Osteocyte (in vitro differentiated cells): Measurements from ENCODE around the gene EVI5L. TPM values are rescaled to one million over a fixed set of nuclear protein-coding genes. Genes with fewer than 3 reads are reported as not detected.
A peak's percentile ranks its signal among the peaks of the same experiment; 100 is the strongest.

Source experiments
- DNase-seq: peaks from one replicate; pipeline ENCODE4 v3.0.0; 2021; ENCODE audit warnings: mixed read lengths; ENCODE audit not compliant: unreplicated experiment; ENCODE audit errors: extremely low spot score
- H3K27ac Mint-ChIP-seq: one replicate; pipeline ENCODE4 v1.8.0; 2021; ENCODE audit warnings: mild to moderate bottlenecking, mixed read lengths; ENCODE audit not compliant: unreplicated experiment
- H3K27me3 Mint-ChIP-seq: one replicate; pipeline ENCODE4 v1.8.0; 2021; ENCODE audit warnings: mixed read lengths; ENCODE audit not compliant: unreplicated experiment
- H3K36me3 Mint-ChIP-seq: one replicate; pipeline ENCODE4 v1.8.0; 2021; ENCODE audit warnings: mixed read lengths; ENCODE audit not compliant: unreplicated experiment
- H3K4me1 Mint-ChIP-seq: one replicate; pipeline ENCODE4 v1.8.0; 2021; ENCODE audit warnings: mixed read lengths; ENCODE audit not compliant: unreplicated experiment
- H3K4me3 Mint-ChIP-seq: one replicate; pipeline ENCODE4 v1.8.0; 2021; ENCODE audit warnings: mild to moderate bottlenecking, moderate library complexity, mixed read lengths; ENCODE audit not compliant: unreplicated experiment
- H3K9me3 Mint-ChIP-seq: one replicate; pipeline ENCODE4 v1.8.0; 2021; ENCODE audit warnings: mixed read lengths; ENCODE audit not compliant: unreplicated experiment
- total RNA-seq: library from RNA; stranded (reverse); gene quantifications from 2 replicates; pipeline ENCODE4 v1.2.1, GENCODE V29; 2021
- TF ChIP-seq, protein P1 (sequence below): fragments of 200-600 bp; sonication (generic); IDR thresholded peaks from 2 replicates; pipeline ENCODE4 v1.5.0; 2021; ENCODE audit warnings: antibody characterized with exemption, mild to moderate bottlenecking, moderate library complexity

The EVI5L gene
- total RNA-seq, 1 donor from 2014 or later, result 27.6 TPM

DNA sequence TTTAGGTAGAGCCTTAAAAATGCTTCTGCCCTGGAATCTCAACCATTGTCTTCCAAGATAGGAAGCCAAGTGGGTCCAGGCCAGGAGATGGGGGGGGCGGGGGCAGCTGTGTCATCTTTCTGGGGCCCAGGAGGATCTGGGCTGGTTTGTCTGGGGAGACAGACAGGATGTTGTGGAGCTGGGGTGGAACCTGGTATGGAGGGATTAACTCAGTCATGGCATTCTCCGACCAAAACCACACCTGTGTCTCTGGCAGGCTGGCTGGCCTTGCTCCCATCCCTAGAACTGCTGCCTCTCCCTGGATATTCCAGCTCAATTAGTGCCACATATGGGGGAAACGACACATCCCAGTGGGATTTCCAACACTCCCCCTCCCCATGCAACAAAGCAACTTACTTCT lies 70.9 kb downstream of the EVI5L start:
- DNase-seq, result no peak

DNA sequence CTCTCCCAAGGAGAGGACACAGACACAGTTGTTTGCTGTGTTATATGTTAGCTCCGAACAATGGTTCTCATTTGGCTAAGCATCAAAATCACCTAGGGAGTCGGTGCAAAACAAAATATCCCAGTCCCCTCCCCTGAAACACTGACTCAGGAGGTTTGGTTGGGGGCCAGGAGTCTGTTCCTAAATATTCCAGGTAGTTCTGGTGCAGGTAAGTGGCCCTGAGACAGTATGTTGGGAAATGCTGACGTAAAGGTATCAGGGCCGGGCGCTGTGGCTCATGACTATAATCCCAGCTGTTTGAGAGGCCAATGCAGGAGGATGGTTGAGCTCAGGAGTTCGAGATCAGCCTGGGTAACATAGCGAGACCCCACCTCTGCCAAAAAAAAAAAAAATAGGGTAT lies 71.3 kb downstream of the EVI5L start:
- Mint-ChIP-seq H3K36me3 (peaks cover 5% of the 10 kb centered on the region), H3K4me1 (peaks cover 26% of the 10 kb centered on the region), H3K27me3 (no peaks in the 10 kb centered on the region), H3K9me3 (no peaks in the 10 kb centered on the region), H3K4me3 (no peak overlapping the region), H3K27ac (no peak overlapping the region)
- DNase-seq, result no peak
- TF ChIP-seq, protein P1, sequence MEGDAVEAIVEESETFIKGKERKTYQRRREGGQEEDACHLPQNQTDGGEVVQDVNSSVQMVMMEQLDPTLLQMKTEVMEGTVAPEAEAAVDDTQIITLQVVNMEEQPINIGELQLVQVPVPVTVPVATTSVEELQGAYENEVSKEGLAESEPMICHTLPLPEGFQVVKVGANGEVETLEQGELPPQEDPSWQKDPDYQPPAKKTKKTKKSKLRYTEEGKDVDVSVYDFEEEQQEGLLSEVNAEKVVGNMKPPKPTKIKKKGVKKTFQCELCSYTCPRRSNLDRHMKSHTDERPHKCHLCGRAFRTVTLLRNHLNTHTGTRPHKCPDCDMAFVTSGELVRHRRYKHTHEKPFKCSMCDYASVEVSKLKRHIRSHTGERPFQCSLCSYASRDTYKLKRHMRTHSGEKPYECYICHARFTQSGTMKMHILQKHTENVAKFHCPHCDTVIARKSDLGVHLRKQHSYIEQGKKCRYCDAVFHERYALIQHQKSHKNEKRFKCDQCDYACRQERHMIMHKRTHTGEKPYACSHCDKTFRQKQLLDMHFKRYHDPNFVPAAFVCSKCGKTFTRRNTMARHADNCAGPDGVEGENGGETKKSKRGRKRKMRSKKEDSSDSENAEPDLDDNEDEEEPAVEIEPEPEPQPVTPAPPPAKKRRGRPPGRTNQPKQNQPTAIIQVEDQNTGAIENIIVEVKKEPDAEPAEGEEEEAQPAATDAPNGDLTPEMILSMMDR, result no peak

More for the DNA sequence above, 70.9 kb downstream of the EVI5L start:
- TF ChIP-seq, protein P1, result no peak
- Mint-ChIP-seq H3K27me3 (no peaks in the 10 kb centered on the region), H3K4me1 (peaks cover 22% of the 10 kb centered on the region), H3K4me3 (no peak overlapping the region), H3K36me3 (peaks cover 5% of the 10 kb centered on the region), H3K9me3 (no peaks in the 10 kb centered on the region), H3K27ac (no peak overlapping the region)

DNA sequence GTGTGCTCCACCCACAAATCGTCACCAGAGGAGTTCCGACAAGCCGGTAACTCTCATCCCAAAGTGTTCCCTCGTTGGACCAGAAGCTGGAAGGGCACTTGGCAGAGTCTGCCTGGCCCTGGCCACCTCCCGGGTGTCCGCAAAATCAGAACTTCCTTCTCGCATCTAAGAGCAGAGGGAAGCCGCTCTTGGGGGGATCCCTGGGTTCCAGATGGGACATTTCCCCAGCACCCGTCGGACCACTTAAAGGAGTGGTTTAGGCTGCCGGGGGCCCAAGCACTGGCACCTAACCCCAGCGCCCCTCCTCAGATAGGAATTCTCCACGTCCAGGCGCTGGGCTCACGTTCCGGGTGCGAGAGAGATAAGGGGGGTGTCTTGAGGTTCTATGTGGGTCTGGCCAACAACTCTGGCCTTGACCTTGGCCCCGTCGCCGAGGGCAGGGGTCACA lies 72.8 kb downstream of the EVI5L start:
- no peaks in the 10 kb centered on the region for H3K9me3 Mint-ChIP-seq
- TF ChIP-seq, protein P1, result no peak
- peak overlapping the region; percentile 82 for H3K4me3 Mint-ChIP-seq
- peaks cover 26% of the 10 kb centered on the region for H3K4me1 Mint-ChIP-seq
- no peaks in the 10 kb centered on the region for H3K27me3 Mint-ChIP-seq
- no peak for DNase-seq
- peak overlapping the region; percentile 91 for H3K27ac Mint-ChIP-seq
- H3K36me3 Mint-ChIP-seq, result peaks cover 3% of the 10 kb centered on the region

DNA sequence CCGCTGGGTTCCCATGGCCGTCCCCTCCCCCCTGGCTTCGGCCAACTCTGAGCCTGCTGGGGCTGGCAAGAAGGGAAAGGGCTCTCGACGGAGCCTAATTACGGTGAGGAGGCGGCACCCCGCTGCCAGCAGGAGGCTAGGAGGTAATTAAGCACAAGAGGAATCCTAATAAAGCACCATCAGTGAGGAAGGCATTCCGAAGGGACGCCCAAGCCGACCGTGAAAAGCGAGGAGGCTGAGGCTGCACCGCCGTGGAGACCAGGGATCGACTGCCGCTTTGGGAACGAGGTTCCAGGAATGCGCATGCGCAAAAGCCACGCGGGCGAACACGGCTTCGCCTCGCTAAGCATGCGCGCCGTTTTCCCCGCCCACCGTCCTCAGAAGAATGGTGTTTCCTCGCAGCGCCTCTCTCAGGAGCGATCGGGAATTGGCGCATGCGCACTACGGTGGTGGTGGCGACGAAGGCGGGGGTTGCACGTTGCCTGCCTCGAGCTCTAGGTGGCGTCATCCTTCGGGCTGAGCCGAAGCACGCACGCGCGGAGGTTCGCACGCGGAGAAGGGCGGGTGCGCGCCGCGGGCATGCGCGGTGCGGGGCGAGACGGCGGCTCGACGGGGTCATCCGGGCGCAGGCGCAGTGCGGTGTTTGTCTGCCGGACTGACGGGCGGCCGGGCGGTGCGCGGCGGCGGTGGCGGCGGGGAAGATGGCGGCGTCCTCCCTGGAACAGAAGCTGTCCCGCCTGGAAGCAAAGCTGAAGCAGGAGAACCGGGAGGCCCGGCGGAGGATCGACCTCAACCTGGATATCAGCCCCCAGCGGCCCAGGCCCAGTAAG lies 73.4 kb downstream of the EVI5L start, which contains the start of gene MAP2K7:
MAP2K7 (plus strand) TSS at position 634 of the 830 bp plus-strand sequence; CDS start at position 702, 68 bp downstream.
- Mint-ChIP-seq H3K9me3 (no peaks in the 10 kb centered on the region), H3K4me1 (peaks cover 26% of the 10 kb centered on the region), H3K27me3 (no peaks in the 10 kb centered on the region), H3K27ac (peak within 1 kb of the TSS; percentile 91), H3K4me3 (peak within 1 kb of the TSS; percentile 82), H3K36me3 (peaks cover 3% of the 10 kb centered on the region)
- TF ChIP-seq, protein P1, result peak; percentile 59
- peak; percentile 100 for DNase-seq
